HL-60 (cell line): ENCODE results near the gene BFSP2.

Experiments used
- GABPA ChIP-seq: IDR thresholded peaks from 2 replicates; pipeline ENCODE4 v1.6.1; 2012; ENCODE audit warnings: low read depth
- POLR2AphosphoS5 ChIP-seq: IDR thresholded peaks from 2 replicates; pipeline ENCODE4 v1.6.1; 2012; ENCODE audit warnings: low read depth
- SPI1 ChIP-seq: IDR thresholded peaks from 2 replicates; pipeline ENCODE4 v1.6.1; 2012; ENCODE audit warnings: low read depth, mild to moderate bottlenecking, borderline replicate concordance
- TF ChIP-seq, protein P1 (sequence below): IDR thresholded peaks from one replicate; pipeline ENCODE4 v1.5.1; 2011; ENCODE audit warnings: low read length, control low read depth, inconsistent platforms; ENCODE audit not compliant: insufficient read depth
- TF ChIP-seq, protein P2 (sequence below): IDR thresholded peaks from 2 replicates; pipeline ENCODE4 v1.6.1; 2012; ENCODE audit warnings: low read depth; ENCODE audit not compliant: insufficient replicate concordance

DNA sequence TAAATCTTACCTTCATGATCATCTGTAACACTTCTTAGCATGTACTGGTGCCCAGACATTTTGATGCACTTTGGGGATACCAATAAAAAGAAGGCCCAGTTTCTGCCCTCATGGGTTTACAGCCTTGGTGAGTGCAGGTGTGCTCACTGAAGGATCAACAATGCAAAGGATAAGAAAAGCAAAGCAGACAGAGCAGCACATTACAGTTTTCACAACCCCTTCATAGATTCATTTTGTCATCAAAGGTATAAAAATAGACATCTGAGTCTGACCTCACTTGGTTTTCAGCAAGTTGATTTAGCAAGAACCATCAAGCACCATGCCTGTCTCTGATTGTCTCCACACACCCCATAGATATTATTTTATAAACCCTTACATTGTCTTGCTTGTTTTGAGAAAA is 77.6 kb downstream of the BFSP2 start:
- TF ChIP-seq, protein P1, sequence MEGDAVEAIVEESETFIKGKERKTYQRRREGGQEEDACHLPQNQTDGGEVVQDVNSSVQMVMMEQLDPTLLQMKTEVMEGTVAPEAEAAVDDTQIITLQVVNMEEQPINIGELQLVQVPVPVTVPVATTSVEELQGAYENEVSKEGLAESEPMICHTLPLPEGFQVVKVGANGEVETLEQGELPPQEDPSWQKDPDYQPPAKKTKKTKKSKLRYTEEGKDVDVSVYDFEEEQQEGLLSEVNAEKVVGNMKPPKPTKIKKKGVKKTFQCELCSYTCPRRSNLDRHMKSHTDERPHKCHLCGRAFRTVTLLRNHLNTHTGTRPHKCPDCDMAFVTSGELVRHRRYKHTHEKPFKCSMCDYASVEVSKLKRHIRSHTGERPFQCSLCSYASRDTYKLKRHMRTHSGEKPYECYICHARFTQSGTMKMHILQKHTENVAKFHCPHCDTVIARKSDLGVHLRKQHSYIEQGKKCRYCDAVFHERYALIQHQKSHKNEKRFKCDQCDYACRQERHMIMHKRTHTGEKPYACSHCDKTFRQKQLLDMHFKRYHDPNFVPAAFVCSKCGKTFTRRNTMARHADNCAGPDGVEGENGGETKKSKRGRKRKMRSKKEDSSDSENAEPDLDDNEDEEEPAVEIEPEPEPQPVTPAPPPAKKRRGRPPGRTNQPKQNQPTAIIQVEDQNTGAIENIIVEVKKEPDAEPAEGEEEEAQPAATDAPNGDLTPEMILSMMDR: no peak
- TF ChIP-seq, protein P2, sequence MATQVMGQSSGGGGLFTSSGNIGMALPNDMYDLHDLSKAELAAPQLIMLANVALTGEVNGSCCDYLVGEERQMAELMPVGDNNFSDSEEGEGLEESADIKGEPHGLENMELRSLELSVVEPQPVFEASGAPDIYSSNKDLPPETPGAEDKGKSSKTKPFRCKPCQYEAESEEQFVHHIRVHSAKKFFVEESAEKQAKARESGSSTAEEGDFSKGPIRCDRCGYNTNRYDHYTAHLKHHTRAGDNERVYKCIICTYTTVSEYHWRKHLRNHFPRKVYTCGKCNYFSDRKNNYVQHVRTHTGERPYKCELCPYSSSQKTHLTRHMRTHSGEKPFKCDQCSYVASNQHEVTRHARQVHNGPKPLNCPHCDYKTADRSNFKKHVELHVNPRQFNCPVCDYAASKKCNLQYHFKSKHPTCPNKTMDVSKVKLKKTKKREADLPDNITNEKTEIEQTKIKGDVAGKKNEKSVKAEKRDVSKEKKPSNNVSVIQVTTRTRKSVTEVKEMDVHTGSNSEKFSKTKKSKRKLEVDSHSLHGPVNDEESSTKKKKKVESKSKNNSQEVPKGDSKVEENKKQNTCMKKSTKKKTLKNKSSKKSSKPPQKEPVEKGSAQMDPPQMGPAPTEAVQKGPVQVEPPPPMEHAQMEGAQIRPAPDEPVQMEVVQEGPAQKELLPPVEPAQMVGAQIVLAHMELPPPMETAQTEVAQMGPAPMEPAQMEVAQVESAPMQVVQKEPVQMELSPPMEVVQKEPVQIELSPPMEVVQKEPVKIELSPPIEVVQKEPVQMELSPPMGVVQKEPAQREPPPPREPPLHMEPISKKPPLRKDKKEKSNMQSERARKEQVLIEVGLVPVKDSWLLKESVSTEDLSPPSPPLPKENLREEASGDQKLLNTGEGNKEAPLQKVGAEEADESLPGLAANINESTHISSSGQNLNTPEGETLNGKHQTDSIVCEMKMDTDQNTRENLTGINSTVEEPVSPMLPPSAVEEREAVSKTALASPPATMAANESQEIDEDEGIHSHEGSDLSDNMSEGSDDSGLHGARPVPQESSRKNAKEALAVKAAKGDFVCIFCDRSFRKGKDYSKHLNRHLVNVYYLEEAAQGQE: no peak
- TF ChIP-seq POLR2AphosphoS5: no peak
- no peak for TF ChIP-seq GABPA
- no peak for TF ChIP-seq SPI1
